ENCODE measurements around the gene TATDN3. TPM values are rescaled to one million over a fixed set of nuclear protein-coding genes. Genes with fewer than 3 reads are reported as not detected.
A peak's percentile ranks its signal among the peaks of the same experiment; 100 is the strongest.

TATDN3 gene
- total RNA-seq, 1 experiment from 2014 or later, result 13.8 TPM

DNA sequence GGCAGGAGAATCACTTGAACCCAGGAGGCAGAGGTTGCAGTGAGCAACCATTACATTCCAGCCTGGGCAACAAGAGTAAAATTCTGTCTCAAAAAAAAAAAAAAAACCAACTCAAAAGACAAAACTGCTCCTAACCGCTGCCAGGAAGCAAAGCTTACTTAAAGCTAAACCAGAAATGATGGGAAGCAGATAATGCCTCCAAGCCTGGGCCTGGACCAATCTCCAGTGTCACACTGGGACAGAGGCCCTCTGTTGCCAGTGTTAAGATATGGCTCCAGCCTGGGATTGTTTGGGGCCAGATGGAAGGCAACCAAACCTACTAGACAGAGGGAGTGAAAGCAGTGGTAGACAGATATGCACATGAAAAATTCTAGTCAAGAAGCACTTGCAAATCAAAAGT is 37.0 kb upstream of the TATDN3 start:
- no peak overlapping the region for H2BK15ac ChIP-seq (ENCODE audit: low read depth, low read length)
- Mint-ChIP-seq H3K36me3 (ENCODE audit: insufficient read depth in 1 of 3, low read depth in 3 of 3) (peaks cover 0 to 6% (median 3%) of the 10 kb centered on the region in 3 experiments; a peak in 2 of 7 replicates), H3K27me3 (ENCODE audit: low read depth) (no peaks in the 10 kb centered on the region), H3K9me3 (no peaks in the 10 kb centered on the region), H3K27ac (peak overlapping the region in 1 of 3 experiments; percentile 11; a peak in 1 of 7 replicates), H3K4me3 (no peak overlapping the region), H3K4me1 (peaks cover 26 to 32% of the 10 kb centered on the region in 2 experiments)
- H4K91ac ChIP-seq (ENCODE audit: insufficient read length, low read depth, low read length), result no peak overlapping the region
- H3K27ac ChIP-seq (ENCODE audit: insufficient read length, low read depth, low read length), result no peak overlapping the region
- no peak overlapping the region for H2AK5ac ChIP-seq (ENCODE audit: insufficient read length, low read length)
- H3K79me1 ChIP-seq (ENCODE audit: insufficient read depth, low read depth, low read length, poor library complexity, severe bottlenecking), result peaks cover 2% of the 10 kb centered on the region
- H3K56ac ChIP-seq (ENCODE audit: insufficient read length, low read depth, low read length), result no peak overlapping the region
- H3K23me2 ChIP-seq (ENCODE audit: insufficient read length, low read depth, low read length, poor library complexity, severe bottlenecking), result no peaks in the 10 kb centered on the region
- H2AFZ ChIP-seq (ENCODE audit: low read length), result no peak overlapping the region
- H2BK20ac ChIP-seq (ENCODE audit: low read depth, low read length, poor library complexity, severe bottlenecking), result no peak overlapping the region
- H4K5ac ChIP-seq (ENCODE audit: insufficient read length, low read depth, low read length), result no peak overlapping the region
- H3K27me3 ChIP-seq (ENCODE audit: insufficient read depth, low read length), result no peaks in the 10 kb centered on the region
- no peak for DNase-seq
- no peaks in the 10 kb centered on the region for H3K9me3 ChIP-seq (ENCODE audit: control insufficient read depth, low read depth, low read length)
- H3K4me2 ChIP-seq (ENCODE audit: insufficient read depth, insufficient read length, low read length), result no peak overlapping the region
- TF ChIP-seq, protein P1, sequence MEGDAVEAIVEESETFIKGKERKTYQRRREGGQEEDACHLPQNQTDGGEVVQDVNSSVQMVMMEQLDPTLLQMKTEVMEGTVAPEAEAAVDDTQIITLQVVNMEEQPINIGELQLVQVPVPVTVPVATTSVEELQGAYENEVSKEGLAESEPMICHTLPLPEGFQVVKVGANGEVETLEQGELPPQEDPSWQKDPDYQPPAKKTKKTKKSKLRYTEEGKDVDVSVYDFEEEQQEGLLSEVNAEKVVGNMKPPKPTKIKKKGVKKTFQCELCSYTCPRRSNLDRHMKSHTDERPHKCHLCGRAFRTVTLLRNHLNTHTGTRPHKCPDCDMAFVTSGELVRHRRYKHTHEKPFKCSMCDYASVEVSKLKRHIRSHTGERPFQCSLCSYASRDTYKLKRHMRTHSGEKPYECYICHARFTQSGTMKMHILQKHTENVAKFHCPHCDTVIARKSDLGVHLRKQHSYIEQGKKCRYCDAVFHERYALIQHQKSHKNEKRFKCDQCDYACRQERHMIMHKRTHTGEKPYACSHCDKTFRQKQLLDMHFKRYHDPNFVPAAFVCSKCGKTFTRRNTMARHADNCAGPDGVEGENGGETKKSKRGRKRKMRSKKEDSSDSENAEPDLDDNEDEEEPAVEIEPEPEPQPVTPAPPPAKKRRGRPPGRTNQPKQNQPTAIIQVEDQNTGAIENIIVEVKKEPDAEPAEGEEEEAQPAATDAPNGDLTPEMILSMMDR (conservative IDR thresholded peaks at IDR 0.05), result no peak
- no peak overlapping the region for H2BK120ac ChIP-seq (ENCODE audit: low read depth, low read length, poor library complexity, severe bottlenecking)
- no peak overlapping the region for H2BK5ac ChIP-seq (ENCODE audit: insufficient read length, low read length)
- no CpG with 5 or more reads among the region's 1 CpG for WGBS (ENCODE audit: extremely low coverage, insufficient read length, low lambda C conversion rate)
- H3K23ac ChIP-seq (ENCODE audit: insufficient read length, low read depth, low read length), result no peak overlapping the region
- no peaks in the 10 kb centered on the region for H4K20me1 ChIP-seq (ENCODE audit: control insufficient read depth, insufficient read depth, insufficient read length)
- no peak overlapping the region for H4K8ac ChIP-seq (replicated peaks; ENCODE audit: insufficient read length, low read depth, low read length)
- H3K14ac ChIP-seq (ENCODE audit: insufficient read depth, low read length), result no peak overlapping the region
- no peak overlapping the region for H3K9ac ChIP-seq (ENCODE audit: extremely low read depth, insufficient read length, low read length)
- peaks cover 4% of the 10 kb centered on the region; the same call in 1 of the 2 replicates for H3K4me1 ChIP-seq (ENCODE audit: insufficient read depth, low read length)
- H3T11ph ChIP-seq (ENCODE audit: low read length), result no peak overlapping the region
- no peak overlapping the region for H2BK12ac ChIP-seq (ENCODE audit: insufficient read length, low read depth, low read length)
- H3K18ac ChIP-seq (ENCODE audit: insufficient read length, low read depth, low read length), result no peak overlapping the region
- H3K79me2 ChIP-seq (ENCODE audit: insufficient read depth, low read length), result no peaks in the 10 kb centered on the region
- H3K4ac ChIP-seq (ENCODE audit: low read depth, low read length), result no peak overlapping the region
